Stimulated activated CD8-positive, alpha-beta memory T cell treated with anti-CD3 and anti-CD28 coated beads, Interleukin-7, amount 100 ng/mL, for 1 hour (primary cell): ENCODE results near the gene FADS2.

ENCODE experiments used
- DNase-seq, 2 donors: peaks; one replicate each; pipeline ENCODE4 v3.0.0-alpha.2; 2020; ENCODE audit warnings: low read depth in 2 of 2

Gene FADS2

GRCh38 chr11:61827571-61828378 is at the start of gene FADS2:
Gene FADS2, plus strand, starts transcription at chr11:61828300. Its CDS starts 91 bp downstream, at chr11:61828391.
- DNase-seq = peak; percentile 31 to 44

- DNase-seq = no peak
Measured at GRCh38 chr11:61778357-61778886, 49.7 kb upstream of the FADS2 start.

- no peak for DNase-seq
Measured at GRCh38 chr11:61778920-61779650, 49.0 kb upstream of the FADS2 start.

- no peak for DNase-seq
Measured at GRCh38 chr11:61779666-61780525, 48.2 kb upstream of the FADS2 start.

GRCh38 chr11:61780581-61781162 is 47.4 kb upstream of the FADS2 start:
- DNase-seq = no peak

GRCh38 chr11:61781585-61781984 is 46.5 kb upstream of the FADS2 start:
- DNase-seq = no peak

- no peak for DNase-seq
Measured at GRCh38 chr11:61782299-61782698, 45.8 kb upstream of the FADS2 start.

GRCh38 chr11:61782841-61783240 is 45.3 kb upstream of the FADS2 start:
- no peak for DNase-seq

- DNase-seq = no peak
Measured at GRCh38 chr11:61783717-61784505, 44.2 kb upstream of the FADS2 start.

GRCh38 chr11:61784506-61784805 is 43.6 kb upstream of the FADS2 start:
- DNase-seq = no peak

- DNase-seq = no peak
Measured at GRCh38 chr11:61785837-61786402, 42.2 kb upstream of the FADS2 start.

- no peak for DNase-seq
Measured at GRCh38 chr11:61787928-61788491, 40.1 kb upstream of the FADS2 start.

GRCh38 chr11:61791737-61792309 is 36.3 kb upstream of the FADS2 start:
- no peak for DNase-seq

- DNase-seq = peak; percentile 69 to 72
Measured at GRCh38 chr11:61792310-61793082, 35.6 kb upstream of the FADS2 start, which contains the start of the genes FEN1 and TMEM258. Gene FEN1, plus strand, starts transcription at chr11:61792911. Its CDS starts 2,451 bp downstream, at chr11:61795362. Gene TMEM258, minus strand, starts transcription at chr11:61792599. Its CDS starts 41 bp downstream, at chr11:61792558.

GRCh38 chr11:61793083-61793828 is 34.8 kb upstream of the FADS2 start:
- DNase-seq = no peak

GRCh38 chr11:61793829-61794204 is 34.3 kb upstream of the FADS2 start:
- DNase-seq = no peak

- DNase-seq = no peak
Measured at GRCh38 chr11:61794579-61794978, 33.5 kb upstream of the FADS2 start.

- no peak for DNase-seq
Measured at GRCh38 chr11:61795459-61795858, 32.6 kb upstream of the FADS2 start.
